ENCODE results near the gene KIF1A.
"Not testable (repeated sequence)": the region's sequence is repeated elsewhere in the genome, so short reads cannot be mapped to it uniquely, and the experiment has no call there.

The KIF1A gene

DNA sequence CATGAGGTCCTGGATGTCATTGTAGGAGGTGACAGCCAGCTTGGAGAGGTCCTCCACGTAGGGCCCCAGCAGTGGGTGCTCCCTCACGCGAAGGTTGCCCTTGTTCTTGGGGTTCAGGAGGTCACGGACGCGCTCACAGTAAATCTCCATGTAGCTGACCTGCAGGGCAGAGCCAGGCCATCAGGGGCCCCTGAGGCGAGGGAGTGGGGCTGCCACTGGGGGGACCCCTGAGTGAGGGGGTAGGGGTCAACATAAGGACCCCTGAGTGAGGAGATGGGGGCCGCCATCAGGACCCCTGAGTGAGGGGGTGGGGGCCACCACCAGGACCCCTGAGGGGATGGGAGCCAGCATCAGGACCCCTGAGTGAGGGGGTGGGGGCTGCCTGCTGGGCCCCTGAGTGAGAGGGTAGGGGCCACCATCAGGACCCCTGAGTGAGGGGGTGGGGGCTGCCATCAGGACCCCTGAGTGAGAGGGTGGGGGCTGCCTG, 33.6 kb downstream of the KIF1A start:
- no peak for DNase-seq

GRCh38 chr2:240785424-240786335, 34.3 kb downstream of the KIF1A start:
- no peak for DNase-seq

GRCh38 chr2:240784629-240785423, 35.2 kb downstream of the KIF1A start:
- DNase-seq: no peak

DNA sequence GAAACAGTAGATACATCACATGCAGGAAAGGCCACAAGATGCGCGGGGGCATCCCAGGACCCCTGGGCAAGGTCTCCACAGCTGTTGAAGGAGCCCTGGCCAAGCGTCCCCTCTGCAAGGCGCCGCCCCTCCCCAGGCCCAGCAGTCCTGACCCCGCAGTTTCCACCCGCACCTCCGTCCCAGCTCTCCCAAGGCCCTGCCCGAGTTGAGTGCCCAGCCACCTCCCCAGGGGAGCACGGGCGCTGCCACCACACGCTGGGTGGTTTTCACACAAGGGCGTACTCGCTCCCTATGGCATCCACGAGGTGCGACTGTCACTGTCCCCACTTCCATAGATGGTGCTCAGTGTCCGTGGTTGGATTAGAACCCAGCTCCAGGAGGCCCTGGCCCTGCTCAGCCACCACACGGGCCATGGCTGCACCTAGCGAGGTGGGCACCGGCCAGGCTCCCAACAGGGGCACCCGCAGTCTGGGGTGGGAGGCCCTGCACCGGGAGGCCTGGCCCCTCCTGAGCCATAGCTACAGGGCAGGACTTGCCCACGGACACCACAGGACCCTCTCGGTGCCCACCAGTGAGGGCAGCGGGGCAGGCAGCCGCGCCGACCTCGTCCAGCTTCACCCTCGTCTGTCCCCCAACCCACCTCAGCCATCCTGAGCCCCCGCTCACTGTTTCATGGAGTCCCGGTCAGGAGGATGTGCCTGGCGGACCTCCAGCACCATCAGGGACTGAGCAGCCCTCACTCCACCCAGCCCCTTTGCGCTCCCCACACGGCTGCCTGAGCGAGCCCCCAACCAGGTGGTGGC, 36.0 kb downstream of the KIF1A start:
- DNase-seq: no peak

DNA sequence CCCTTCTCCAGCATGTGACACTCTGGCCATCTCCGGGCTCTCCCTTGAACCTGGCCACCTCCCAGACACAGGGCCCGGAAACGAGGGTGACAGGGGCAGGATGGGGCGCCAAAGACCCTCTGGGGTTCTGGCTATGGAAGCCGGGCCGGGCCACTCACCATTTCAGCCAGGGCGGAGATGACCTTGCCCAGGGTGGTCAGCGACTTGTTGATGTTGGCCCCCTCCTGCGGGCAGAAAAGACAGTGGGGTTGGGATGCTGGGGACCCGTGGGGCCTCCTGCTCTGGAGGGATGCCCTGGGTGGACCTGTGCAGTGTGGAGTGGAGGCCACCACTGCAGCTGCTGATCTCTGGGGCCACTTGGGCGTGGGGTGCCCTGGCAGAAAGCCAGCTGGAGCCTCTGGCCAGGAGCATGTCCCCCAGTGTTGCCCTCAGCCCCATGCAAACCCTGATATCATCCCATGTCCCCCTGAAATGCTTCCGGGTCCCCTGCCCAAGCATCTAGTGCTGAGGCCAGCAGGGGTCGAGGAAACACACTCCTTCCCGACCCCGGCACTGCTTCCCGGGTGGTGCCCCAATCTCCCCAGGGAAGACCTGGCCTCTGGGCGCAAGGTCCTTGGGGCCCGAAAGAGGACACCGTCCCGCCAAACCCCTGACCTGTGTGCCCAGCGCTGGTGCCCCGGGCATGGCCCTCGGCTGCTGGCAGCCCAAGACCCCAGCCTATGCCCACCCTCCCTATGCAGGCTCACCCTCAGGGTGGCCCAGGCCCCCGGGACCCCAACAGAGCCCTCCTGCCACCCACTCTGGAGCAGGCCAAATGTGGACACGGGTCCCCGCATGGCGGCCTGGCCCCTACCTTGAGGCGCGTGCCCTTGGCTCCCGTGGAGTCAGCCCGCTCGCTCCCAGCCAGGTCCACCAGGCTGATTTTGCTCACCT, 36.9 kb downstream of the KIF1A start:
- no peak for DNase-seq

GRCh38 chr2:240782221-240782885, 37.7 kb downstream of the KIF1A start:
- no peak for DNase-seq

- DNase-seq: no peak
Observed at GRCh38 chr2:240781471-240782220, 38.4 kb downstream of the KIF1A start.

GRCh38 chr2:240780023-240780700, 39.9 kb downstream of the KIF1A start:
- no peak for DNase-seq

- DNase-seq: not testable (repeated sequence)
Observed at GRCh38 chr2:240779250-240779832, 40.7 kb downstream of the KIF1A start.

- no peak for DNase-seq
Observed at GRCh38 chr2:240778426-240778825, 41.6 kb downstream of the KIF1A start.

GRCh38 chr2:240777456-240778212, 42.4 kb downstream of the KIF1A start:
- no peak for DNase-seq

- no peak for DNase-seq
Observed at GRCh38 chr2:240775905-240776304, 44.1 kb downstream of the KIF1A start.

- no peak for DNase-seq
Observed at GRCh38 chr2:240774856-240775255, 45.2 kb downstream of the KIF1A start.

DNA sequence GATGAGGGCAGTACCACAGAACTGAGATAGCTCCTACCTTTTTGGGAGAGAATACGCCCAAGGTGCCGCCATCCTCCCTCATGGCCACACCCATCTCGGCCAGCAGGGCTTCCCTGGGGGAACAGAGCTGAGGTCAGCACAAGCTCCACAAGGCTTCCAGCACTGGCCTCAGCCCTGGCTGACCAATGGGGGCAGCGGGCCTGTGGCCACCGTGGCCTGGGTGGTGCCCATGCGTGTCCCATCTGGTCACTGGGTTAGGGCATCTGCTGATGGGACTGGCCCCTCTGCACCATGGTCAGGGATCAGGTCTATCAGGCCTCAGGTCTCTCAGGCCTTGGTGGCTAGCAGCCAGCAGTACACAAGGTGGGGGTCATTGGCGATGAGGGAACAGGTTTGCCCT, 50.9 kb downstream of the KIF1A start:
- DNase-seq: no peak

DNA sequence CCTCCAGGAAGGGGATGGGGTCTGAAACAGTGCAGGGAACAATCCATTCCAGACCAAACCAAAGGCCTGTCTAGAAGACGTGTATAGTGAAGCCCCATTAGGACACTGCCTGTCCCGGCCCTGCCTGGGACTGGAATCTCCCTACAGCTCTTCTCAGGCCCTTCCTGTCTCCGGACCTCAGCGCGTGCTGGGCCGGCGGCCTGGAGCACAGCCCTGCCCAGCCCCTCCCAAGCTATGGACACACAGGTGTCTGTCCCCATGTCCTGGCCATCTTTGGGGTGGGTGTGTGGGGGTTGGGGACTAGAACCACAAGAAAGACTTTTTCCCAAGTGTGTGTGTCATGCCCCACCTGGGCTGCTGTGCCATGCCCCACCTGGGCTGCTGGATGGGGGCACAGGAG, 51.8 kb downstream of the KIF1A start:
- DNase-seq: no peak

DNA sequence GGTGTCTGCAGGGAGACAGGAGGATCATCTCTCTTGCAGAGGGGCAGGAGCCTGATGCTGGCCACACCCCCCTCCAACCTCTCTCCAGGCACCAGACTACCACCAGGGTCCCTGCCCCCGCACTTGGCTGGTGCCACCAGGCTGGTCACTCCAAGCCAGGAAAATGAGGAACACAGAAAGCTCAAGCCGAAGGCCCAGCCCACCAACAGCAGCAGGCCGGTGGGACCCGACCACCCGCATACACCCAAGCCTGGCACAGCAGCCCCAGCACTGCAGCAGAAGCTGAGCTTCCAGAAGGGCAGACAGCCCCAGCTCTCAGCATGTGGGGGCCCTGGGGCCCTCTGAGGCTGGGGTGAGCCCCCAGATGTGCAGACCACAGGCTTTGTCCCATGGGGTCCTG, 52.7 kb downstream of the KIF1A start:
- no peak for DNase-seq

- no peak for DNase-seq
Observed at GRCh38 chr2:240766072-240766471, 53.9 kb downstream of the KIF1A start.

DNA sequence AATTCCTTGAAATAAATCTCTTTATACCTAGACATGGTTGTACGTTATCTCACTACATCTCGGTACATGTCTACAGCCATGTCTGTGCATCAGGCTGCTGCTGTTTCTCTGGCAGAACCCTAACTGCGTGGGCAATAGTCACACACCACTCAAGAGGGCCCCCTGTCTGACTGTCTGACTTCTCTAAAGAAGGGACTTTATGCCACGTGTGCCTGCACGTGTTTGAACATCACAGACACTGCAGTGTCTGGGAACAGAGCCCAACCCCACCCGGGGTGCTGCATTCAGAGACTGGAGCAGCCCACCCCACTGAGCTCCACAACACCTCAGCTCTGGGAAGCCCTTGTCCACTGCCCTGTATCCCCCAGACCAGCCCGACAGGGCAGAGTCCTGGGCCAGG, 55.0 kb downstream of the KIF1A start:
- DNase-seq: no peak

GRCh38 chr2:240764605-240765004, 55.4 kb downstream of the KIF1A start:
- no peak for DNase-seq
